ENCODE results near the gene GRB10. TPM values are rescaled to one million over a fixed set of nuclear protein-coding genes. Genes with fewer than 3 reads are reported as not detected.

GRB10 gene
- total RNA-seq, 1 donor from 2014 or later: 33.9 TPM

DNA sequence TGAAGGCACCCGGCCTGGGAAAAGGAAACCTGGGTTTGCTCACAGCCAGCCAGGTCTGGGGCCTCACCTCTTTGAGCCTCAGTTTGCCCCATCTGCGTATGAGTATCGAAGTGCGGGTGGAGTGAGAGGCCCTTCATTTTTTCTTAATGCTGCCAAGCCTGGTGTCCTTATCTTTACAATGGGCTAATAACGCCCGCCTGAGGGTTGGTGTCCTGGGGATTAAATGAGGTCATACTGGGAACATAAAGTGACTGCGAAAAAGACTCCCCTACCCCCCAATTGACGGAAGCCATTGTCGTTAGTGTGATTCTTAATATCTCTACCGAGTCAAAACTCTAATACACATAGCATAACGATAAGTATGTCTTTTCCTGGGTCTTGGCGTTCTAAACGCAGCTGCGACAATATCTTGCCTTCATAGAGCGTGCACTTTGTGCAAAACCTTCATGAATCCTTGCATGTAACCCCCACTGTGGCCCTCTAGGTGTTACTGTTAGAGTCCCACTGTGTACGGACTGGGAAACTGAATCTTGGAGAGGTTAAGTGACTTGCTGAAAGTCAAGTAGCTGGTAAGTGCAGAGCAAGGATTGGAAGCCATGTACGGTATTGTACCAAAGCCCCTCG, 11.4 kb upstream of the GRB10 start:
- peaks cover 3% of the 10 kb centered on the region for H3K36me3 ChIP-seq
- no peak for DNase-seq (ENCODE audit: low spot score)
- peak; percentile 47 for TF ChIP-seq EZH2 (IDR thresholded peaks at IDR 0.05)
- TF ChIP-seq EZH2phosphoT487 (IDR thresholded peaks at IDR 0.05): peak; percentile 20
- no peak for TF ChIP-seq CTCF (IDR thresholded peaks at IDR 0.05)
- Mint-ChIP-seq H3K27me3 (ENCODE audit: insufficient read depth, low read depth) (peaks cover 11% of the 10 kb centered on the region), H3K27ac (peak overlapping the region; percentile 50), H3K4me3 (peak overlapping the region; percentile 87), H3K9me3 (peaks cover 16% of the 10 kb centered on the region), H3K4me1 (peaks cover 37% of the 10 kb centered on the region), H3K36me3 (peaks cover 10% of the 10 kb centered on the region)
- H3K27me3 ChIP-seq: peaks cover 41% of the 10 kb centered on the region
- H3K9ac ChIP-seq: no peak overlapping the region
- peaks cover 34% of the 10 kb centered on the region for H3K79me2 ChIP-seq (ENCODE audit: low read depth)
- H4K20me1 ChIP-seq (ENCODE audit: low read depth): peaks cover 18% of the 10 kb centered on the region
- peaks cover 37% of the 10 kb centered on the region for H3F3A ChIP-seq (ENCODE audit: low read depth)
- H3K4me1 ChIP-seq: peaks cover 27% of the 10 kb centered on the region
- H3K27ac ChIP-seq: no peak overlapping the region
- peak overlapping the region; percentile 74 for H3K4me2 ChIP-seq
- H2AFZ ChIP-seq (replicated peaks): peak overlapping the region; percentile 57
- H3K4me3 ChIP-seq: peak overlapping the region; percentile 68
- no peaks in the 10 kb centered on the region for H3K9me3 ChIP-seq (ENCODE audit: low read depth)

DNA sequence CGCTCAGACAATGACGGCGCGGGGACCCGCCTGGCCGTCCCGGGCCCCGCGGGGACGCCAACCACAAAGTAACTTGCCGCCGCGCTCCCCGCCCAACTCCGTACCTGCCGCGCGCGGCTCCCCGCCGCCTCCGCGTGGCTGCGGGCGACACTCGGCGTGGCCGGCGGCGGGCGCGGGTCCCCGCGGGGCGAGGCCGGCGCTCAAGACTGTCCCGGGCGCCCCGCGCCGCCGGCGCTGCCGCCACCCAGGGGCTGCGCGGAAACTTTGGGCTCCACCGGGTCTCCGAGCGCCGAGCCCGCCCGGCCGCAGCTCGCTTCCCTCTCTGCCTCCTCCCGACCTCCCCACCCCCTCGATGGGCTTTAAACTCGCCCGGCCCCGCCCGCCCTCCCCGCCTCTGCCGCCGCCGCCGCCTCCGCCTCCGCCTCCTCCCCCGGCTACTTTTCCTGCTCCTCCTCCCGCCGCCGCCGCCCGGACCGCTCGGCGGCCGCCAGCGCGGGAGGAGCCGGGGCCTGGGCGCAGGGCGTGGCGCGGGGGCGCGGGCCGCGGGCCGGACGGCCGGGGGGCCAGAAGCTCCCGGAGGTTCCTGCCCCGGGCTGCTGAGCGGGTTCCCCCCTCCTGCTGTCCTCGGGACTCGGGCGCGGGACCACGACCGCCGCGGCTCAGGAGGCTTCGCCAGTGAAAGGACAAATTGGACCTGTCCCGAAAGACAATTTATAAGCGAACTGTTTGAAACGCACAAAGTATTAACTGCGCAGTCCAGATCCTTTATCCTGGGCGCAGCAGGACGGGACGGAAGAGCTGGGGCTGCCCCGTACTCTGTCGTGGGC, 10.6 kb upstream of the GRB10 start:
- Histone ChIP-seq H3K36me3 (no peaks in the 10 kb centered on the region), H2AFZ (replicated peaks) (peak overlapping the region; percentile 57), H3K27me3 (peaks cover 41% of the 10 kb centered on the region), H3K79me2 (ENCODE audit: low read depth) (peaks cover 41% of the 10 kb centered on the region), H3K4me2 (peak overlapping the region; percentile 74), H3K4me3 (peak overlapping the region; percentile 68), H3K9ac (no peak overlapping the region), H3F3A (ENCODE audit: low read depth) (peaks cover 37% of the 10 kb centered on the region), H3K4me1 (peaks cover 27% of the 10 kb centered on the region), H3K27ac (no peak overlapping the region), H4K20me1 (ENCODE audit: low read depth) (peaks cover 18% of the 10 kb centered on the region), H3K9me3 (ENCODE audit: low read depth) (no peaks in the 10 kb centered on the region)
- H3K9me3 Mint-ChIP-seq: peaks cover 20% of the 10 kb centered on the region
- DNase-seq (ENCODE audit: low spot score): peak; percentile 82
- peaks cover 11% of the 10 kb centered on the region for H3K27me3 Mint-ChIP-seq (ENCODE audit: insufficient read depth, low read depth)
- H3K4me3 Mint-ChIP-seq: peak overlapping the region; percentile 87
- TF ChIP-seq EZH2 (IDR thresholded peaks at IDR 0.05) (no peak), EZH2phosphoT487 (IDR thresholded peaks at IDR 0.05) (no peak)
- H3K4me1 Mint-ChIP-seq: peaks cover 39% of the 10 kb centered on the region
- peak overlapping the region; percentile 50 for H3K27ac Mint-ChIP-seq
- peaks cover 15% of the 10 kb centered on the region for H3K36me3 Mint-ChIP-seq

- peak overlapping the region; percentile 98 for H3K4me3 Mint-ChIP-seq
- Histone ChIP-seq H3K27ac (no peak overlapping the region), H3K79me2 (ENCODE audit: low read depth) (peaks cover 49% of the 10 kb centered on the region), H3K4me1 (peaks cover 27% of the 10 kb centered on the region), H4K20me1 (ENCODE audit: low read depth) (peaks cover 18% of the 10 kb centered on the region), H3K36me3 (no peaks in the 10 kb centered on the region), H3K4me3 (peak overlapping the region; percentile 68), H3K9ac (no peak overlapping the region), H3F3A (ENCODE audit: low read depth) (peaks cover 37% of the 10 kb centered on the region), H2AFZ (replicated peaks) (peak overlapping the region; percentile 27), H3K4me2 (peak overlapping the region; percentile 89), H3K27me3 (peaks cover 41% of the 10 kb centered on the region), H3K9me3 (ENCODE audit: low read depth) (no peaks in the 10 kb centered on the region)
- peaks cover 17% of the 10 kb centered on the region for H3K36me3 Mint-ChIP-seq
- TF ChIP-seq EZH2 (IDR thresholded peaks at IDR 0.05) (peak; percentile 57), EZH2phosphoT487 (IDR thresholded peaks at IDR 0.05) (no peak)
- H3K27me3 Mint-ChIP-seq (ENCODE audit: insufficient read depth, low read depth): peaks cover 11% of the 10 kb centered on the region
- peaks cover 39% of the 10 kb centered on the region for H3K4me1 Mint-ChIP-seq
- peaks cover 23% of the 10 kb centered on the region for H3K9me3 Mint-ChIP-seq
- peak overlapping the region; percentile 93 for H3K27ac Mint-ChIP-seq
- DNase-seq (ENCODE audit: low spot score): peak; percentile 61
Observed at GRCh38 chr7:50792342-50793119, 9.8 kb upstream of the GRB10 start.

GRCh38 chr7:50791938-50792341, 9.2 kb upstream of the GRB10 start:
- Histone ChIP-seq H3K9ac (no peak overlapping the region), H3K79me2 (ENCODE audit: low read depth) (peaks cover 55% of the 10 kb centered on the region), H2AFZ (replicated peaks) (peak overlapping the region; percentile 27), H4K20me1 (ENCODE audit: low read depth) (peaks cover 18% of the 10 kb centered on the region), H3F3A (ENCODE audit: low read depth) (peaks cover 37% of the 10 kb centered on the region), H3K4me2 (peak overlapping the region; percentile 89), H3K4me3 (peak overlapping the region; percentile 68), H3K27ac (no peak overlapping the region), H3K9me3 (ENCODE audit: low read depth) (no peaks in the 10 kb centered on the region), H3K27me3 (peaks cover 41% of the 10 kb centered on the region), H3K36me3 (no peaks in the 10 kb centered on the region), H3K4me1 (peaks cover 27% of the 10 kb centered on the region)
- Mint-ChIP-seq H3K4me1 (peaks cover 39% of the 10 kb centered on the region), H3K27ac (peak overlapping the region; percentile 93), H3K27me3 (ENCODE audit: insufficient read depth, low read depth) (peaks cover 11% of the 10 kb centered on the region), H3K36me3 (peaks cover 21% of the 10 kb centered on the region), H3K9me3 (peaks cover 29% of the 10 kb centered on the region), H3K4me3 (peak overlapping the region; percentile 98)
- no peak for TF ChIP-seq EZH2 (IDR thresholded peaks at IDR 0.05)
- no peak for TF ChIP-seq CTCF (IDR thresholded peaks at IDR 0.05)
- TF ChIP-seq EZH2phosphoT487 (IDR thresholded peaks at IDR 0.05): no peak
- DNase-seq (ENCODE audit: low spot score): peak; percentile 9

All from neural progenitor cell (in vitro differentiated cells).